Fibroblast of skin of abdomen (primary cell): Measurements from ENCODE around the gene NTPCR.
A peak's percentile ranks its signal among the peaks of the same experiment; 100 is the strongest.

Source experiments
- DNase-seq: peaks from one replicate; pipeline ENCODE4 v3.0.0-alpha.2; 2013

Gene NTPCR

DNA sequence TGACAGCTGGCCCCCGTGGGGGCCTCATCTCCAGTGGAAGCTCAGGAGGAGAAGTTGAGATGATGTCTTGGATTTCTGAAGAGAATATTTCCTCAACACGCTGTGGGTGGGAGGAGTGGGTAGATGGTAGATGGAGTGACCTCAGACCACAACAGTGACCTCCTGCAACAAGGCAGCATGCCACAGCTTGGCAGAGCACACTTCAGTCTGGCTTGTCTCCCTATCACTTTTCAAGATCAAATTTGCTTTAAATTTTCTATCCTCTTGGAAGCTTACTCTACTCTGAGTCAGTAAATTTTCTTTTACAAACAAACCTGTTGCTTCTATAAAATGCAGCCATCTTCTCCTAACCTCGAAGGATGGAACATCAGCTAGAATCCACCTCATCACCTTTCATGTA, 59.7 kb downstream of the NTPCR start:
- no peak for DNase-seq

DNA sequence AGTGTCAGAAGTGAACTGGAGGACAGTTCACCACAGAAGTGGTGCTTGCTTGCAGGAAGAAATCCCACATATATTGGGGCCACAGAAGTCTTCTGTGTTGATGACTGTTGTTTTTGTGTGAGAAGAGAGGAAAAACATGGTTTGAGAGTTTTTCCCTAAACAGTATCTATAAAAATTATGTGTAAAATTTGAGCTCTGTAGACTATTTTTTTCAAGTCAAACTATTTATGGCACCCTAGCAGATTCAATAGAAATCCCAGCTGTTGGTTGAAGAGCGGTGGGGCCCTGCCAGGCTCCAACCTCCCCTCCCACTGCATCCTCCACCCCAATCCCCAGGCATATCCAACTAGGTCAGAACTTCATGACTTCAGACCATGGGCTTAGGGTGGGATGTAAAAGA, 61.6 kb downstream of the NTPCR start:
- DNase-seq: no peak

DNA sequence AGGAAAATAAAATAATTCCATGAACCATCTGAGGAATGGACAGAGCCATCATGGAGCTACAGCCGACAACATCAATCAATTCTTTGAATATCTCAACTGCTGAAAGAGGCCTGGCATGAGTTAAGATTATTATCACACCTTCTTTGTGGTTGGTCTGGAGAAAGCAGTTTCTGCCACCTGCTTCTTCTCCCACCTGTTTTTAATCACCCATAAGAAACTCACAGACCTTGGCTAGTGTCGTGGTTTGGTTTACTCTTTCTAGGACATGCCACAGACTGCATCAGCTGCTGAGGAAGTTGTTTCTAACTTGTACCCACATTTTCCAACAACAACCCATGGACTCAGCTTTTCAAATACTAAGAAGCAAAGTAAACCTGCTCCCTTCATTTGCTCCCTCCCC, 65.6 kb downstream of the NTPCR start:
- DNase-seq: no peak

DNA sequence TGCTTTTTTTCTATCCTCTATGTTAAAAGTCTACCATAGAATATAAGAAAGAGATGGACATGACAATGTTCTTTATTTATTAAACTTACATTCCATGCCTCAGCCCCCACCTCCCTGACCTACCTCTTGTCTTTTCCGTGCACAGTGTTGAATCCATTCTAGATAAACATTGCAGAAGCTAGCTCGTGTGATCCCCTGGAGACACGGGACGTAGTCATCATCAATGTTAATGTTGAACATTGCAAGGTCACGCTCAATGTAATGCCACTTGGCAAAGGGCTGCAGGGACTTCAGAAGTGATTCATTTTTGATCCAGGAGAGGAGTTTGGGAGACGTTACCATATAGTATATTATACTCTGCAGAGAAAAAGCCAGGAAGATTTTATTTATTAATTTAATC, 66.4 kb downstream of the NTPCR start:
- DNase-seq: no peak

DNA sequence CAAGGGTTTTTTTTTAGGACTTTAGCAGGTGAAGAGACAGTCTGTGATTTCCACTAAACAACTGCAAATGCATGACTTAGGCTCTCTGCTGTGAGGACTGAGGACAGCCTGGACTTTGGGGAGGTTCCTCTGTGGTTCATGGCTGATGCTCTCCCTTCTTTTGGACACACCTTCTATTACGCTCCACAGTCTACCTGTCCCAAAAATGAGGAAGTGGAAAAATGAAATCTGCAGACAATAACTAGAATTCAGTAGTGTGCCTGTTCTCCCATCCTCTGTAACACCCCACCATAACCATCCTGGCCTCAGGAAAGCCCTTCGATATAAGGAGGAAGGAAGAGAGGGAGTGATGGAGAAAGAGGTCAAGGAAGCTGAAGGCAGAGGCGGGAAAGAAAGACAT, 68.7 kb downstream of the NTPCR start:
- DNase-seq: no peak

DNA sequence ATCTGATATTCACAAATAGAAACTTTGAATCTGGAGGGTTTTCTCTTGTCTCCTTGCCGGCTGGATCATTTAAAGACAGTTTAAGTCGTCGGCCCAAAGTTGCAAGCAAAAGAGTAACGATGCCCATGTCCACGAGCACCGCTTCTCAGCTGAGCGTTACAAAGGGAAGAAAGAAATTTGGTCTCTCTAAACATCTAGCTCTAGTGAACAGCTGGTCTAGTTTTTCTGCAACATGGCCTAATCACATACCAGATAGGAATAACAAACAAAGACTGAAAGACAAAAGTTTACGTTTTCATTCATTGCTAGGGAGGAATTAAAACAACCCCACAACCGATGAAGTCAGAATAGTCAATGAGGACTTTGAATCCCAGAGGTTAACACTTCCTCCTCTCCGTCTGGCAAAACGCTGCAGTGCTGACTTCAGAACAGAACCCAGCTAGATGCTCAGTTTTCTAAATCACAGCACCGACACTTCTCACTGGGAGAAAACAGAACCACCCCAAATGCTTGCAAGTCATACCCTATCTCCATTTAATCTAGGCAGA, 69.4 kb downstream of the NTPCR start:
- DNase-seq: no peak

DNA sequence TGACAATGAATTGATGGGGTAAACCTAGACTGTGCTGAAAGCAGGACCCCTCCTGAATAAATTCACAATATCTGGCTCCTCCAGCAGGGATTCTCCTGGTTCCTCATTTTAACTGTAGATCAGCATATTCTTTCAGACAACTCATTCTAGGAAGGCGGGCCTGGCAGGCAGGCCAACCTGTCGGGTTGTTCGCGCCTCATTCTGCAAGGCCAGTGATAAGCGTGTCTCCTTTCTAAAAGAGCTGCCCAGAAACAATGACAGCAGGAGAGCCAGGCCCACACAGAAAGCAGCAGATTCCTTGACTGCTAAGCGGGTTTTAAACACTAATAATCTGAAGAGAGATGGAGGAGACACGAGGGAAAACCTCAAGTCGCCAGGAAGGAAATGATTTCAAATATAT, 70.0 kb downstream of the NTPCR start:
- no peak for DNase-seq

DNA sequence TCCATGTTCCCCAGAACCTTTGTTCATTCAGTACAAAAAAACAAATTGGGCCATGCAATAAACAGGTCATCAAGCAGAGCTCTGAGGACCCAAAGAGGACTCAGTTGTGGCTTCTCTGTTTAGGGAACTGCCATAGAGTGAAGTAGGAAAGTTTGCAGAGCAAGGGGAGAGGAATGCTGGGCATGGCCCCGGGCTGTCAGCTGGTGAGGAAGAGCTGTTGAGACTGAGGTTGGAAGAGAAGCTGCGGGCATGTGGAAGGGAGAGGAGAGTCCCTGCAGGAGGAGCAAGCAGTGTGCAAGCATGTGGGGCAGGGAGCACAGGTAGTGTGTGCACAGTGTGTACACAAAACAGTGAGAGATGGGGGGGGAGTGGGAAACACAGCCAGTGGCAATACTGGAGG, 71.8 kb downstream of the NTPCR start:
- no peak for DNase-seq

DNA sequence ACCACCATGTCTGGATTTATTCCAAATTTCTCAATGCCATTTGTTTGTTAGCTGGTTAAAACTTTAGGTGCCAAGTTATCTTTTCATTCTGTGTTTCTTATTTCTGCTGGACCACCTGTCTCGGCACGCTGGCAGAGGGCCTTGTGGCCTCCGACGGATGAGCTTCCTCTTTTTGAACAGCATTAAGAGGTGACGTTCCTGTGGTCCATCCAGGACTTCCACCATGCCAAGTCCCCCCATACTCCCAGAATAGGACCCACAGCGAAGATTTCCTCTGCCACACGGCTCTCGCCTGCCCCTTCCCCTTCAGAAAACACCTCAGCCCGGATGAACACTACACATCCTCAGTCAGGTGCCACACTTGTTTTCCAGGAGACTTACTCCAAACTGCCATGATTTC, 73.8 kb downstream of the NTPCR start:
- no peak for DNase-seq

DNA sequence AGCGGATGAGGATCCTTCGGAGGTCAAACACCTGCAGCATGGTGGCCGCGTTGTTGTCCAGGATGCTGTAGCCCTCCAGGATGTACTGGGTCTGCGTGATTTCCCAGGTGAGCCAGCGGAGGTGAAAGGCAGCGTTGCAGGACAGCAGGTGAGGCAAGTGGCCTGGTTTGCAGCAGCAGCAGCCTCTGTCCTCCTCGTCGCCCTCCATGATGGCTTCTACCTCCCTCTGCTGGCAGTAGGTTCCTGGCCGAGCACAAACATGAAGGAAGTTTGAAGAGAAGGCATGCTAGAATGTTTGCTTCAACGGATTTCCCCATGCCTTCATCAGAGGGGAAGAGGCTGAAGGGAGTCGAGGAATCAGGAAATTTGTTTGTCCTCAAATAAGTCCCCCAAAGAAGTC, 74.7 kb downstream of the NTPCR start:
- DNase-seq: peak; percentile 22

DNA sequence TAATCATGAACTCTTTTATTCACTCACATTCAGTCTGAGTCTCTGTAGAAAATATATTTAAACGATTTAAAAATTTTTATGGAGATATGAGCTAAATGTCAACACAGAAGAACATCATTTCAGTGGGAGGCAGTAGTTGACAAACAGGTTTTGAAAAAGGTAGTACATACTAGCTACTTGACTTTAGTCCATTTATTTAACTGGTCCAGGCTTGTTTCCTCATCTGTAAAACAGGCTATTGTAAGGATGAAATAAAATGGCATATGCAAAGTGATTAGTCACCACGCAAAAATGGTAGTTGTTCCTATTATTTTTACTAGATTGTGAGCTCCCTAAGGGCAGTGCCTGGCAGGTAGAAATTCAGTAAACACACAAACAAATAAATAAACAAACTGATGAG, 75.2 kb downstream of the NTPCR start:
- no peak for DNase-seq

DNA sequence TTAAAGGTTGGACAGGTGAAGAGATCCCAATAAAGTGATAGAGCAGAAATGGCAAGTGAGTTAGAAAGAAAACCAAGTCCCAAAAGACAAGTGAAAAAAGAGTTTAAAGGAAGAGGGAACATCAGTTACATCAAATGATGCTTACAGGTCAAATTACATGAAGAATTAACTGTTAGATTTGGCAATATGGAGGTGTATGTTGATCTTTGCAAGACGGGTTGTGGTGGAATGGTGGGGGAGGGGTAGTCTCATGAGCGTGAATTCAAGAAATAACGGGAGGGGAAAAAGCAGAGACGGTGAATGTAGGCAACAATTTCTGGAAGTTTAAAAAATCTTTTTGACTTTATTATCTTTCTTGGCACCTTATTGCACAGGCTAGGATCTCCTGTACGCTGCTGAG, 76.6 kb downstream of the NTPCR start:
- no peak for DNase-seq

DNA sequence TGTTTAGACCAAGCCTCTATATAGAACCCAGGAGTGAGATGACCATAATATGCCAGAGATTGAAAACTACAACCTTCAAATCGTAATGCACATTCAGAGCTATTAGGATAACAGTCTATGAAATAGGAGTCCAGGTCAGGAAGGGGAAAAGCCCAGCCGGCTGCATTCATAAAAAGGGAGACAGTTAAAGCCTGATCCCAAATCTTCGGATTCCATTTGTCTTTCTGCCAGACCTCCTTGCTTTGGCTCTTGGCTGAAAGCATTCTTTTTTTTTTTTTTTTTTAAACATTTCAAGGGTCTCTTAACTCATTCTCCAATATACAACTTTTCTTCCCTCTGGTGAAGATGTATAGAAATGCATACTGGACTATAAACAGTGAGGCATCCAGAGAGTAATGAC, 81.1 kb downstream of the NTPCR start:
- no peak for DNase-seq

DNA sequence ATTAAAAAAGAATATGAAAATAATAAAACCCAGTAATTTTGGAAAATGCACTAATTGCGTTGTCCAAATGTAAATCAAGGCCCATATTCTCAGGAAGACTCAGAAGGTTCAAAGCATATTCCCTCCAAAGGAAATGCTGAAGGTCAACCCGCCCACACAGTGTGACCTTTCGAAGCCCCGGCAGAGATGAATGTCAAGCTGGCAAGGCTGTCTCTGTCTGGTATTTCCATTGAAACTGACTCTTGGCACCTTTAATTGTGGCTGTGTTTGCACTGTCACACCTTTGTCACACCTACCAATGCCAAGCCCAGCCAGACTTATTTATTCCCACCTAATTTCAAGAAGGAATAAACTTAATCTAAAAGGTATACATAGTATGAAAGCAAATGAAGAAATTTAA, 82.5 kb downstream of the NTPCR start:
- DNase-seq: no peak

DNA sequence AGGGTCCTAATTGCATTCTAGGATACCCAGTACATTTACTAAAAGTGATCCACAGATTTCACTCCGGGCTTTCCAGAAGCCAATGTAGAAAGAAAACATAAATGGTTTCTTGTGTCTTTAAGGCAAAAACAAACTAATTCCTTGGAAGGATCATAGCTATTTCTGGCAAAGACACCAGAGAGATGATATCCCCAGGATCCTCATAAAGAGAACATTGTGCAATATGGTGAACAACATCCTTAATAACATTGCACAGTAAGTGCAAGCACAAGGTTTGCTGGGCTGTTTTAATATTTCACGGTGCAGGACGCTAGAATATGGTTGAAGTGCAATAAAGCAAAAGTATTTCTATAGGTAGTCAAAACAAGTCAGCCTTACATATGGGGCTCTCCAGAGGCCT, 83.0 kb downstream of the NTPCR start:
- DNase-seq: no peak
